Cardiac septum (tissue), 1 donor: Measurements from ENCODE around the gene FOLR1. TPM values are rescaled to one million over a fixed set of nuclear protein-coding genes. Genes with fewer than 3 reads are reported as not detected.
"Not testable (repeated sequence)": the region's sequence is repeated elsewhere in the genome, so short reads cannot be mapped to it uniquely, and the experiment has no call there.

Source experiments
- DNase-seq: peaks from one replicate; pipeline ENCODE4 v3.0.0-alpha.2; 2020; ENCODE audit warnings: low spot score
- intact Hi-C: fragments of 100-400 bp; cut with DNase I; formaldehyde crosslinking; loops from one replicate; pipeline ENCODE4 v1.14.0; 2022
- total RNA-seq: library from RNA; stranded (reverse); fragmentation: NEBNext Ultra II Directional; extraction: Animal tissue kit (Norgen Biotek cat#: 25700); gene quantifications from one replicate; pipeline ENCODE4 v1.2.1, GENCODE V29; 2021
- donor health status: DM: no; HTN: no; CAD: no.

FOLR1 gene
- total RNA-seq, 1 donor from 2014 or later = 0.22 TPM

DNA sequence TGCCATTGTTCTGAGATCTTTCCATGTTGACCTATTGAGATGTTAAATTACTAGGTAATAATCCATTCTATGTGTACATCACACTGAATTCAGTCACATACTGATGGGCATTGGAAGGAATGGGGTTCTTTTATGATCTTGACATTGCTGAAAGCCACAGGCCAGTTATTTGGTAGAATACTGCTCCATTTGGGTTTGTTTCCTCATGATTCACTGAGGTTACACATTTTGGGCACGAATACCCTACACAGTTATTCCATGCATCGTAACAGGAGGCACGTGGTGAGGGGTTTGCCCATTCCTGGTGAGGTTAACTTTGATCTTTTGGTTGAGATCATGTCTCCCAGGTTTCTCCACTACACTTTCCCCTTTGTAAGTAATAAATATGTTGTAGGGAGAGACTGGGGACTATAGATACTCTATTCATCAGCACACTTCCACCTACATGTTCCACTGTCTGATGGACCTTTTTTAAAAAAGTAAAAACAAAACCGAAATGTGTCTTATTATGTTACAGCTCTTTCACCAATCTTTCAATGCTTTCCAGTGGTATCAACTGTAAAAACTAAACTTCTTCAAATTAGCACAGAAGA lies 12.0 kb upstream of the FOLR1 start:
- no peak for DNase-seq
- intact Hi-C loops = no loop called here

DNA sequence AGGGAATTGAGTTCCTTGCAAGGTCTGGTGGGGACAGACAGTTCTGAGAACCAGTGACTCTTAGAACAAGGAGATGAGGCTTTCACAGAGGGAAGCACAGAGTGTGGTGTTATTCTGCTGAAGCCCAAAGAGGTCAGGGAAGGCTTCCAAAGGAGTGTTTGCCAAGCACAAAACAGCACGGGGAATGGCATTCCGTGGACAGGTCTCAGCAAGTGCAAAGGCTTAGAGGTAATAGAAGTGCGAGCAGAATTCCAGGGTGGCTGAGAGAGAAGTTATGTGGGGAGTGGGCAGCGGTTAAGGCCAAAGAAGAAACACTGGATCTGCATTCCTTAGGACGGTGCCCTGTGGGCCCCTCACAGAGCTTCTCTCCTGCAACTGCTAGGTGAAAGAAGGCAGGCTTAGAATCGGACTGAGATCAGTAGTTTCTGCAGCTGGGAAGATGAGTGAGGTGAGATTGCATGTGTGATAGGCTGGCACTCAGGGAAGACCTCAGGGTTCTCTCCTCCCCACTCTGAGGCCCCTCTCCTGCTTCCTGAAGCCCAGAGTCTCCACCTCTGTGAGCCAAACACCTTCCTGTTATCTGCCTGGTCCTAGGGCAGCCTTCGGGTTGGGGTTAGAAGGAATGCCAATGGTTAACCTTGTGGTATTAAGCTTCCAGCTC lies 10.9 kb upstream of the FOLR1 start:
- intact Hi-C loops, DNase-seq: not testable (repeated sequence)

GRCh38 chr11:72181553-72181958 lies 10.4 kb upstream of the FOLR1 start:
- DNase-seq = not testable (repeated sequence)

GRCh38 chr11:72188267-72188666 lies 3.7 kb upstream of the FOLR1 start:
- intact Hi-C loops = no loop called here
- no peak for DNase-seq

More at GRCh38 chr11:72181553-72181958, 10.4 kb upstream of the FOLR1 start:
- intact Hi-C loops = not testable (repeated sequence)

DNA sequence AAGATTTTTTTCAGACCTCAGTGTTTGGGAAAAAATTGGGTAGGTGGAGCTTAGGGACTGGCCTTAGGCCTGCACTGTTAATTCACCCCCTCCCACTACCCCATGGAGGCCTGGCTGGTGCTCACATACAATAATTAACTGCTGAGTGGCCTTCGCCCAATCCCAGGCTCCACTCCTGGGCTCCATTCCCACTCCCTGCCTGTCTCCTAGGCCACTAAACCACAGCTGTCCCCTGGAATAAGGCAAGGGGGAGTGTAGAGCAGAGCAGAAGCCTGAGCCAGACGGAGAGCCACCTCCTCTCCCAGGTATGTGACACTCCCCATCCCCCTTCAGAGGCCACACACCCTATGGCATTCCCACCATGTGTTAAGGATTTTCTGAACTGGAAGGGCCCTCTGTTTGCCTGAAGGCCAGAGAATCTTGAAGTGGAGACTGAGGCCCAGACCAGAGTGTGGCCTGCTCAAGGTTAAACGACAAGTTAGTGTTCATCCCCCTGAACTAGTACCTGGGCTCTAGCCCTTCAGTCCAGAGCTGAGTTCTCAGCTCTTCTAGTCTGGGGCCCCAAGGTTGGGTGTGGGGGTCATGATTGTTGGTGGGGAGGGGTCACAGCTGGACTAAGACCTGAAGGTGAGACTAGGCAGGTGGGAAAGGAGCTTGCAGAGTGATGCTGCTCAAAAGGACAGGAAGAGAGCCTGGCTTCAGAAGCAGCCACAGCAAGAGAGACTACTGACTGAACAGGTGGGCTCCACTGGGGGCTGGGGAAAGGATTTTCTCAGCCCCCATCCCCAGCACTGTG lies 2.3 kb upstream of the FOLR1 start:
- intact Hi-C loops = no loop called here
- no peak for DNase-seq

GRCh38 chr11:72190631-72191071 lies 1.3 kb upstream of the FOLR1 start:
- intact Hi-C loops = no loop called here
- DNase-seq = no peak

DNA sequence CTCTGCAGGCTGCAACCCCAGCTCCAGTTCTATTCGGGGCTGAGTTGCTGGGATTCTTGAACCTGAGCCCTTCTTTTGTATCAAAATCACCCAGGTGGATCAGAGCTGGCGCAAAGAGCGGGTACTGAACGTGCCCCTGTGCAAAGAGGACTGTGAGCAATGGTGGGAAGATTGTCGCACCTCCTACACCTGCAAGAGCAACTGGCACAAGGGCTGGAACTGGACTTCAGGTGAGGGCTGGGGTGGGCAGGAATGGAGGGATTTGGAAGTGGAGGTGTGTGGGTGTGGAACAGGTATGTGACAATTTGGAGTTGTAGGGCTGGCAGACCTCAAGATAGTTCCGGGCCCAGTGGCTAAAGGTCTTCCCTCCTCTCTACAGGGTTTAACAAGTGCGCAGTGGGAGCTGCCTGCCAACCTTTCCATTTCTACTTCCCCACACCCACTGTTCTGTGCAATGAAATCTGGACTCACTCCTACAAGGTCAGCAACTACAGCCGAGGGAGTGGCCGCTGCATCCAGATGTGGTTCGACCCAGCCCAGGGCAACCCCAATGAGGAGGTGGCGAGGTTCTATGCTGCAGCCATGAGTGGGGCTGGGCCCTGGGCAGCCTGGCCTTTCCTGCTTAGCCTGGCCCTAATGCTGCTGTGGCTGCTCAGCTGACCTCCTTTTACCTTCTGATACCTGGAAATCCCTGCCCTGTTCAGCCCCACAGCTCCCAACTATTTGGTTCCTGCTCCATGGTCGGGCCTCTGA lies 3.8 kb downstream of the FOLR1 start:
- intact Hi-C loops = no loop called here
- no peak for DNase-seq

DNA sequence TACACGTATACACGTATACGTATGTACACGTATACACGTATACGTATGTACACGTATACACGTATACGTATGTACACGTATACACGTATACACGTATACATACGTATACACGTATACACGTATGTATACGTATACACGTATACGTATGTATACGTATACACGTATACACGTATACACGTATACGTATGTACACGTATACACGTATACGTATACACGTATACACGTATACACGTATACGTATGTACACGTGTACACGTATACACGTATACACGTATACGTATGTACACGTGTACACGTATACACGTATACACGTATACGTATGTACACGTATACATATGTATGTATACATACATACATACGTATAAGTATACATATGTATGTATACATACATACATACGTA lies 9.5 kb downstream of the FOLR1 start:
- DNase-seq, intact Hi-C loops: not testable (repeated sequence)

DNA sequence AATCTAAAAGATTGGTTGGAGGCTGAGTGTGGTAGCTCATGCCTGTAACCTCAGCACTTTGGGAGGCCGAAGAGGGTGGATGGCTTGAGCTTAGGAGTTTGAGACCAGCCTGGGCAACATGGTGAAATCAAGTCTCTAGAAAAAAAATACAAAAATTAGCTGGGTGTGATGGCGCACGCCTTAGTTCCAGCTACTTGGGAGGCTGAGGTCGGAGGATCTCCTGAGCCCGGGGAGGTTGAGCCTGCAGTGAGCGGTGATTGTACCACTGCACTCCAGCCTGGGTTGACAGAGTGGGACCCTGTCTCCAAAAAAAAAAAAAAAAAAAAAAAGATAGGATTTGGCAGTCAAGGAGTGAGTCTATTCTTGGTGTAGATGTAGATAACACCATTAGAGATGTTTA lies 10.6 kb downstream of the FOLR1 start:
- DNase-seq = no peak
- intact Hi-C loops = no loop called here

DNA sequence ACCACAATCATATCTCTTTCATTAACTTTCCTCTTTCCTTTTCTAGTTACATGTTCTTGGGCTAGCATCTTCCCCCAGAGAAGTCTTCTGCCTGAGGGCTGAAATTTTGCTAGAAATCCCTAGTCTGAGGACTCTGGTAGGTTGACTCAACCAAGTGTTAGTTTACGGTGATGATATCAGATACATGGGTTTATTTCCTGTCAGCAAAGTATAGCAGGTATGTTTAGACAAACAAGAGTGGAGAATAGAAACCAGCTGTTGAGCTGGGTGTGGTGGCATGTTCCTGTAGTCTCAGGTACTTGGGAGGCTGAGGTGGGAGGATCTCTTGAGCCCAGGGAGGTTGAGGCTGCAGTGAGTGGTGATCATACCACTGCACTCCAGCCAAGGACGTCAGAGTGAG lies 11.2 kb downstream of the FOLR1 start:
- no peak for DNase-seq
- intact Hi-C loops = no loop called here

DNA sequence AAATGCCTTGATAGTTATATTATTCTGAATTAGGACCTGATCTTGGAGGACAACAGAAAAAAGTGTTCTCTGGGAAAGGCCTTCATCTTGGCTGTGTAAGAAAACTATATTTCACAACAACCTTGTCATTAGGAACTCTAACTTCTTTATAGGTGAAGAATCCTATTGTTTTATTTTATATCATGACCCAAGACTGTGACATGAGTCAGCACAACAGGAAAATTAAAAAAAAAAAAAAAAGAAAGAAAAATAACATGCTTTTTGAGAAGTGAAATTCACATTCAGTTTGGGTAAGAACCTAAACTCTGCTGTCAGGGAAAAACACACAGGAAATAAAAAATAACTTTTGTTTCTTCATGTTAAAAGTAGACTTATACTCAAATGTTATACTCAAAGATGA lies 12.9 kb downstream of the FOLR1 start:
- no peak for DNase-seq
- intact Hi-C loops = no loop called here

DNA sequence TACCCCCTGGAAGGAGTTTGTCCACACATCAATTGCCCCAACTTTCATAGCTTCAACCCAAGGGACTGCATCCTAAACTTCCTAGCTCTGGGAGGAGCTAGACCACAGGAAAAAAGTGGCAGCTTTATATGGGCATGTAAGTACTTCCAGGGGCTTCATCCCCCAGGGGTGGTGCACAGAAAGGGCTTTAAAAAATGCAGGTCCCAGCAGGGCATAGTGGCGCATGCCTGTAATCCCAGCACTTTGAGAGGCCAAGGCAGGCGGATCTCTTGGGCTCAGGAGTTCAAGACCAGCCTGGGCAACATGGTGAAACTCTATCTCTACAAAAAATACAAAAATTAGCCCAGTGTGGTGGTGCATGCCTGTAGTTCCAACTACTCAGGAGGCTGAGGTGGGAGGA lies 14.9 kb downstream of the FOLR1 start:
- intact Hi-C loops, DNase-seq: not testable (repeated sequence)

DNA sequence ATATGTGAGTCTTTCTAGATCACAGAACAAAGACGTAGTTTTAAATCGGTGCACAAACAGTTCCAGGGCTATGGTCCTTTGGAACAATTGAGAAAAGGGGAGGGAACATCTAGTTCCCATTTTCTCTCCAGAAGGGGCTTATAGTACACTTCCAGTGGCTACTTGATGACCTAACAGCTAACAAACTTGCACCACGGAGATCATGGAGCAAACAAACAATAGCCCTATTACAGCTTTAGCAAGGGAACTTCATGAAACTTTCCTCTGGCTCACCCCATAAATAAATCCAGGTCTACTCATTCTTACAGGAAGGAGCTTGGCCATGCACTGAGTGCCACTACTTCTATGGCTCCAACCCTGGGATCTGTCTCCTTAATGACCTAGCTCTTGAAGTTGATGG lies 16.3 kb downstream of the FOLR1 start:
- intact Hi-C loops = no loop called here
- DNase-seq = no peak

DNA sequence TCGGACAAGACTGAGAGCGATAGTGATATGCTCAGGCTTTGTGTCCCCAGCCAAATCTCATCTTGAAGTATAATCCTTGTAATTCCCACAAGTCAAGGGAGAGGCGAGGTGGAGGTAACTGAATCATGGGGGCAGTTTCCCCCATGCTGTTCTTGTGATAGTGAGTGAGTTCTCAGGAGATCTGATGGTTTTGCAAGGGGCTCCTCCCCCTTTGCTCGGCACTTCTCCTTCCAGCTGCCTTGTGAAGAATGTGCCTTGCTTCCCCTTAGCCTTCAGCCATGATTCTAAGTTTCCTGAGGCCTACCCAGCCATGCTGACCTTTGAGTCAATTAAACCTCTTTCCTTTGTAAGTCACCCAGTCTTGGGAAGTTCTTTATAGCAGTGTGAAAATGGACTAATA lies 17.2 kb downstream of the FOLR1 start:
- DNase-seq = no peak
- intact Hi-C loops = no loop called here

GRCh38 chr11:72216638-72217037 lies 24.7 kb downstream of the FOLR1 start, which contains the start of gene FOLR2:
Gene FOLR2, plus strand, starts transcription at chr11:72216794. Its CDS starts 1,791 bp downstream, at chr11:72218585.
- intact Hi-C loops = no loop called here
- no peak for DNase-seq

GRCh38 chr11:72217841-72218240 lies 25.9 kb downstream of the FOLR1 start:
- intact Hi-C loops = no loop called here
- DNase-seq = no peak

DNA sequence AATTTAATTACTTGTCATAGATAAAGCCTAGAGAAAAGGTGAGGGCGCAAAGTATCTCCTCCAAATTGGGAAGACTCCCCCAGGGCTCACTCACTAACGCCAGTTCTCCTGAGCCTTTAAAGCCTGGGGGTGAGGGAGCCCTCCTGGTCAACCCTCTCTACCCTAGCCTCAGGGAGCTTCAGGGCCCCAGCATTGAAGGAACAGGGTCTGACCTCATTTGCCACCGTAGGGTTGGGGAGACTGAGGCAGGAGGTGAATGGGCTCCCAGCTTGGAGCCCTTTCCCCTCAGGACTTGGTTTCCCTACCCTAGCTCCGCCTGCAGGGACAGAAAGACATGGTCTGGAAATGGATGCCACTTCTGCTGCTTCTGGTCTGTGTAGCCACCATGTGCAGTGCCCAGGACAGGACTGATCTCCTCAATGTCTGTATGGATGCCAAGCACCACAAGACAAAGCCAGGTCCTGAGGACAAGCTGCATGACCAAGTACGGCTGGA lies 26.4 kb downstream of the FOLR1 start:
- intact Hi-C loops = no loop called here
- DNase-seq = no peak

DNA sequence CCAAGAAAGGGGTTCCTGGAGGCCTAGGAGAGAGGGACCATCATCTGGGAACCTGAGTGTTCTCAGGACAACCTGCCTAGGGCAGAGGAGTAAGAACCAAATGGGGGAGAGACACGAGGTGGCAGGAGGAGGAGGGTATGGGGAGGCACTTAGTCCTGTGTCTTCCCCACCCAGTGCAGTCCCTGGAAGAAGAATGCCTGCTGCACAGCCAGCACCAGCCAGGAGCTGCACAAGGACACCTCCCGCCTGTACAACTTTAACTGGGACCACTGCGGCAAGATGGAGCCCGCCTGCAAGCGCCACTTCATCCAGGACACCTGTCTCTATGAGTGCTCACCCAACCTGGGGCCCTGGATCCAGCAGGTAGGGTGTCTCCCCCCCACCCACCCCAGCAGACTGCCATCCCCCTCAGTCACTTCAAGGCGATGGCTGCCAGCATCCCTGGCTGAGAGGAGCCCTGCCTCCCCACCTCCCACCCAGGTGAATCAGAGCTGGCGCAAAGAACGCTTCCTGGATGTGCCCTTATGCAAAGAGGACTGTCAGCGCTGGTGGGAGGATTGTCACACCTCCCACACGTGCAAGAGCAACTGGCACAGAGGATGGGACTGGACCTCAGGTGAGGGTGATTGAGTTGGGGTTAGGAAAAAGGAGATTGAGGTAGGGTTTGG lies 28.9 kb downstream of the FOLR1 start:
- no peak for DNase-seq
- intact Hi-C loops = loop anchor here (5.0 to 10.0 kb wide), 2 partner anchors 179 to 594 kb away; partner anchors contain the start of gene ATG16L2
